Liver (tissue), 9 donors: ENCODE data around the gene GABRA5. TPM values are rescaled to one million over a fixed set of nuclear protein-coding genes. Genes with fewer than 3 reads are reported as not detected.

Experiments
- DNase-seq: peaks from one replicate; pipeline ENCODE4 v3.0.0-alpha.2; 2017; ENCODE audit warnings: low spot score
- H3K27ac ChIP-seq, 2 donors: one replicate each; pipeline ENCODE4 v1.7.0; 2013; ENCODE audit warnings: inconsistent platforms in 2 of 2, low read length in 2 of 2, control low read depth in 1 of 2, low read depth in 1 of 2, mild to moderate bottlenecking in 1 of 2
- H3K27me3 ChIP-seq, 4 donors: one replicate each; pipeline versions ENCODE4 v1.6.1 to v1.7.0; 2013; ENCODE audit warnings: low read length in 3 of 4, inconsistent platforms in 1 of 4, mild to moderate bottlenecking in 1 of 4, moderate library complexity in 1 of 4; ENCODE audit not compliant: control insufficient read depth in 4 of 4, insufficient read depth in 4 of 4
- H3K36me3 ChIP-seq, 4 donors: one replicate each; pipeline versions ENCODE4 v1.6.1 to v1.7.0; 2013; ENCODE audit warnings: low read length in 3 of 4, mild to moderate bottlenecking in 3 of 4, low read depth in 1 of 4, moderate library complexity in 1 of 4; ENCODE audit not compliant: control insufficient read depth in 4 of 4, insufficient read depth in 3 of 4
- H3K4me1 ChIP-seq, 4 donors: one replicate each; pipeline versions ENCODE4 v1.6.1 to v1.7.0; 2013; ENCODE audit warnings: low read length in 3 of 4, mild to moderate bottlenecking in 3 of 4, moderate library complexity in 1 of 4; ENCODE audit not compliant: control insufficient read depth in 4 of 4, insufficient read depth in 4 of 4
- H3K4me3 ChIP-seq, 3 donors: one replicate each; pipeline versions ENCODE4 v1.6.1 to v1.7.0; 2013; ENCODE audit warnings: low read length in 3 of 3, control low read depth in 1 of 3, low read depth in 1 of 3, mild to moderate bottlenecking in 1 of 3
- H3K9ac ChIP-seq, 2 donors: one replicate each; pipeline ENCODE4 v1.7.0; 2013; ENCODE audit warnings: low read length in 2 of 2, mild to moderate bottlenecking in 2 of 2, moderate library complexity in 2 of 2, control low read depth in 1 of 2, low read depth in 1 of 2
- H3K9me3 ChIP-seq, 4 donors: one replicate each; pipeline versions ENCODE4 v1.6.1 to v1.7.0; 2013; ENCODE audit warnings: low read length in 3 of 4; ENCODE audit not compliant: control insufficient read depth in 4 of 4
- EGR1 ChIP-seq, 2 donors: IDR thresholded peaks; 2 replicates each; pipeline ENCODE4 v1.6.1; 2016 to 2018; ENCODE audit warnings: antibody characterized with exemption in 2 of 2, low read depth in 2 of 2
- FOXA2 ChIP-seq: IDR thresholded peaks from 2 replicates; pipeline ENCODE4 v1.6.1; 2016; ENCODE audit warnings: antibody characterized with exemption
- GABPA ChIP-seq, 2 donors: IDR thresholded peaks in 1 of 2; conservative IDR thresholded peaks in 1 of 2; 2 replicates each; pipeline ENCODE4 v1.6.1; 2016; ENCODE audit warnings: antibody characterized with exemption in 2 of 2, mild to moderate bottlenecking in 1 of 2, moderate library complexity in 1 of 2
- HNF4A ChIP-seq, 2 donors: conservative IDR thresholded peaks; 2 replicates each; pipeline ENCODE4 v1.6.1; 2016; ENCODE audit warnings: antibody characterized with exemption in 2 of 2, mild to moderate bottlenecking in 2 of 2
- HNF4G ChIP-seq: IDR thresholded peaks from 2 replicates; pipeline ENCODE4 v1.6.1; 2016; ENCODE audit warnings: antibody characterized with exemption
- JUND ChIP-seq, 2 donors: IDR thresholded peaks; 2 replicates each; pipeline ENCODE4 v1.6.1; 2016; ENCODE audit warnings: antibody characterized with exemption in 2 of 2
- NR2F2 ChIP-seq: IDR thresholded peaks from 2 replicates; pipeline ENCODE4 v1.6.1; 2016; ENCODE audit warnings: antibody characterized with exemption
- RAD21 ChIP-seq, 2 donors: IDR thresholded peaks; 2 replicates each; pipeline ENCODE4 v1.6.1; 2016; ENCODE audit warnings: antibody characterized with exemption in 2 of 2, mild to moderate bottlenecking in 2 of 2
- RXRA ChIP-seq, 2 donors: IDR thresholded peaks; 2 replicates each; pipeline ENCODE4 v1.6.1; 2017 to 2018; ENCODE audit warnings: antibody characterized with exemption in 2 of 2, mild to moderate bottlenecking in 1 of 2
- TAF1 ChIP-seq: conservative IDR thresholded peaks from 2 replicates; pipeline ENCODE4 v1.6.1; 2016; ENCODE audit warnings: antibody characterized with exemption, mild to moderate bottlenecking
- YY1 ChIP-seq: IDR thresholded peaks from 2 replicates; pipeline ENCODE4 v1.6.1; 2016; ENCODE audit warnings: antibody characterized with exemption, mild to moderate bottlenecking
- WGBS: extraction: QIAGEN DNeasy Blood & Tissue Kit; methylation state at CpG from one replicate; pipeline ENCODE4 v1.1.7; 2013; 5-methylcytosine and 5-hydroxymethylcytosine counted together
- polyA plus RNA-seq, 2 donors: library from polyadenylated mRNA; stranded (reverse) in 1 of 2; unstranded in 1 of 2; fragments of 200-250 nt in 1 of 2; fragments of >200 nt in 1 of 2; fragmentation: Nextera tagmentation in 1 of 2; extraction: Ambion mirVana in 1 of 2; gene quantifications; one replicate each; pipeline versions ENCODE4 v1.2.1 to v1.2.3, GENCODE V29; 2013 to 2015
- total RNA-seq, 2 donors: library from RNA; depleted of rRNA; stranded (reverse); fragments of >200 nt; gene quantifications; one replicate each; pipeline ENCODE4 v1.2.3, GENCODE V29; 2014
- TF ChIP-seq, protein P1 (sequence below): IDR thresholded peaks from 2 replicates; pipeline ENCODE4 v1.6.1; 2016; ENCODE audit warnings: antibody characterized with exemption
- TF ChIP-seq, protein P2 (sequence below): IDR thresholded peaks from 2 replicates; pipeline ENCODE4 v1.6.1; 2016; ENCODE audit warnings: antibody characterized with exemption
- TF ChIP-seq, protein P3 (sequence below): IDR thresholded peaks from 2 replicates; pipeline ENCODE4 v1.6.1; 2016; ENCODE audit warnings: antibody characterized with exemption
- TF ChIP-seq, protein P4 (sequence below): IDR thresholded peaks from 2 replicates; pipeline ENCODE4 v1.6.1; 2016; ENCODE audit warnings: antibody characterized with exemption, mild to moderate bottlenecking
- TF ChIP-seq, protein P5 (sequence below): fragments of 150-350 bp; IDR thresholded peaks from 2 replicates; pipeline ENCODE4 v1.5.1; 2017; ENCODE audit warnings: improper control_type of control experiment, low read depth, low read length; ENCODE audit not compliant: missing input control
- donor health status: healthy.
- donor health status: healthy.
- donor health status: healthy.
- donor health status: healthy.
- donor health status: healthy.

The GABRA5 gene
- total and polyA plus RNA-seq, 4 donors, result not detected

DNA sequence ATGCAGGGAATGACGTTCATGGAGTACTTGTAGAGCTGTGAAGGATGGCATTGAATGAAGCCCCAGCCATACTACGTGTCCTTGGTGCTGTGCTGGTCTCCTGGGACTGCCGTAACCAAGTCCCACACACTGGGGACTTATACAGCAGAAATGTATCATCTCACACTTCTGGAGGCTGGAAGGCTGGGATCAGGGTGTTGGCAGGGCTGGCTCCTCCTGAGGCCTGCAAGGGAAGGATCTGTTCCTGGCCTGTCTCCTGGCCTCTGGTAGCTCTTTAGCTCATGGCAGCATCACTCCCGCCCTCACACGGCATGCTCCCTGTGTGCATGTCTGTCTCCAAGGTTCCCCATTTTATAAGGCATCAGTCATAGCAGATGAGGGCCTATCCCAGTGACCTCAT, 74.6 kb downstream of the GABRA5 start:
- DNase-seq, result no peak
- H3K9ac ChIP-seq, result no peak overlapping the region
- peaks cover 0 to 3% (median 0%) of the 10 kb centered on the region in 4 donors for H3K27me3 ChIP-seq
- WGBS, result 81% methylated on average over 5 of the region's 5 CpGs
- no peak overlapping the region for H3K27ac ChIP-seq
- H3K4me3 ChIP-seq, result no peak overlapping the region
- no peaks in the 10 kb centered on the region for H3K9me3 ChIP-seq
- H3K36me3 ChIP-seq, result no peaks in the 10 kb centered on the region
- TF ChIP-seq HNF4G (no peak), TAF1 (no peak), GABPA (IDR thresholded peaks at IDR 0.05 in 1 of 2, conservative IDR thresholded peaks at IDR 0.05 in 1 of 2) (no peak), NR2F2 (no peak), RXRA (IDR thresholded peaks at IDR 0.05) (no peak), JUND (IDR thresholded peaks at IDR 0.05) (no peak)
- TF ChIP-seq, protein P1, sequence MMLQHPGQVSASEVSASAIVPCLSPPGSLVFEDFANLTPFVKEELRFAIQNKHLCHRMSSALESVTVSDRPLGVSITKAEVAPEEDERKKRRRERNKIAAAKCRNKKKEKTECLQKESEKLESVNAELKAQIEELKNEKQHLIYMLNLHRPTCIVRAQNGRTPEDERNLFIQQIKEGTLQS, result no peak
- H3K4me1 ChIP-seq, result no peaks in the 10 kb centered on the region

DNA sequence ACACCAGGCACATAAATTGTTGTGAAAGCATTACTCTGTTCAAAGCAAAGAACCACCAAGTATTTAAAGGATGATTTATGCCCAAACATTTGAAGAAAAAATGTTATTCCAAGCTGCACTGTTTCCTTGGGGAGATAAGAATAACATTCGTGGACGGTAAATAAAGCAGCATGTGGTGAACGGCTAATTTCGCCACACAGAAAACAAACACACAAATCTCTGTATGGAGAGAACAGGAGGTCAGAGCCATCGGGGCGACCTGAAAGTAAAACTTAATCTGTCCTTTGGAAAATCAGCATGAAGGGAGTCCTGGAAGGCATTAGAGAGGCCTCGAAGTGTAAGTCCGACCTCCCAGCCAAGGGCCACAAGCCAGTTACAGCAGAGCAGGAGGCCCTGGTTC, 77.0 kb downstream of the GABRA5 start:
- Histone ChIP-seq H3K27ac (no peak overlapping the region), H3K36me3 (no peaks in the 10 kb centered on the region), H3K27me3 (peaks cover 0 to 3% (median 0%) of the 10 kb centered on the region in 4 donors), H3K9ac (no peak overlapping the region), H3K4me3 (no peak overlapping the region), H3K9me3 (no peaks in the 10 kb centered on the region), H3K4me1 (no peaks in the 10 kb centered on the region)
- TF ChIP-seq YY1 (no peak), HNF4A (conservative IDR thresholded peaks at IDR 0.05) (no peak), NR2F2 (no peak), RAD21 (IDR thresholded peaks at IDR 0.05) (no peak), TAF1 (no peak)
- TF ChIP-seq, protein P2, sequence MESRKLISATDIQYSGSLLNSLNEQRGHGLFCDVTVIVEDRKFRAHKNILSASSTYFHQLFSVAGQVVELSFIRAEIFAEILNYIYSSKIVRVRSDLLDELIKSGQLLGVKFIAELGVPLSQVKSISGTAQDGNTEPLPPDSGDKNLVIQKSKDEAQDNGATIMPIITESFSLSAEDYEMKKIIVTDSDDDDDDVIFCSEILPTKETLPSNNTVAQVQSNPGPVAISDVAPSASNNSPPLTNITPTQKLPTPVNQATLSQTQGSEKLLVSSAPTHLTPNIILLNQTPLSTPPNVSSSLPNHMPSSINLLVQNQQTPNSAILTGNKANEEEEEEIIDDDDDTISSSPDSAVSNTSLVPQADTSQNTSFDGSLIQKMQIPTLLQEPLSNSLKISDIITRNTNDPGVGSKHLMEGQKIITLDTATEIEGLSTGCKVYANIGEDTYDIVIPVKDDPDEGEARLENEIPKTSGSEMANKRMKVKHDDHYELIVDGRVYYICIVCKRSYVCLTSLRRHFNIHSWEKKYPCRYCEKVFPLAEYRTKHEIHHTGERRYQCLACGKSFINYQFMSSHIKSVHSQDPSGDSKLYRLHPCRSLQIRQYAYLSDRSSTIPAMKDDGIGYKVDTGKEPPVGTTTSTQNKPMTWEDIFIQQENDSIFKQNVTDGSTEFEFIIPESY, result no peak
- TF ChIP-seq, protein P3, sequence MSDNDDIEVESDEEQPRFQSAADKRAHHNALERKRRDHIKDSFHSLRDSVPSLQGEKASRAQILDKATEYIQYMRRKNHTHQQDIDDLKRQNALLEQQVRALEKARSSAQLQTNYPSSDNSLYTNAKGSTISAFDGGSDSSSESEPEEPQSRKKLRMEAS, result no peak
- 43% methylated on average over 8 of the region's 8 CpGs for WGBS
- no peak for DNase-seq

DNA sequence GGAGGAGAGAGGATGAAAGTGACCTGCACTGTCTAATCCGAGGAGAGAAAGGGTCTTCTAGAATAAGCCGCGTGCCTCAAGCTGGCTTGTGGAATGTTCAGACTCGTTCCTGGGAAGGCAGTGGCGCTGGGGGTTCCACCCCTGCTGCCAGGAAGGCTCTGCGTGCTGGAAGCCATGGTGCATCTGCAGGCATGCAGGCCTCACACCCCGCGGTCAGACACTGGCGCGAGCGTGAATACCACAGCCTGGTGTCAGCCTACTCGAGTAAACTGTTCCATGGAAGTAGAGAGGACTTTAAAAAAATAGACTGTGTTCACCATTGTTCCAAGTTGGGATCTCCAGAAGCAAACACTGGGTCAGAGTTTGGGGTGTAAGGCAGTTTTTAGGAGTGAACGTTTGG, 78.2 kb downstream of the GABRA5 start:
- H3K36me3 ChIP-seq, result no peaks in the 10 kb centered on the region
- no peak overlapping the region for H3K27ac ChIP-seq
- no peak overlapping the region for H3K9ac ChIP-seq
- no peaks in the 10 kb centered on the region for H3K9me3 ChIP-seq
- DNase-seq, result no peak
- TF ChIP-seq FOXA2 (no peak), RAD21 (IDR thresholded peaks at IDR 0.05) (no peak), HNF4A (conservative IDR thresholded peaks at IDR 0.05) (no peak), RXRA (IDR thresholded peaks at IDR 0.05) (no peak), GABPA (IDR thresholded peaks at IDR 0.05 in 1 of 2, conservative IDR thresholded peaks at IDR 0.05 in 1 of 2) (no peak), TAF1 (no peak), YY1 (no peak), JUND (IDR thresholded peaks at IDR 0.05) (no peak), HNF4G (no peak), EGR1 (IDR thresholded peaks at IDR 0.05; ENCODE audit: low read depth in 2 of 2) (no peak)
- TF ChIP-seq, protein P3, result no peak
- TF ChIP-seq, protein P4, sequence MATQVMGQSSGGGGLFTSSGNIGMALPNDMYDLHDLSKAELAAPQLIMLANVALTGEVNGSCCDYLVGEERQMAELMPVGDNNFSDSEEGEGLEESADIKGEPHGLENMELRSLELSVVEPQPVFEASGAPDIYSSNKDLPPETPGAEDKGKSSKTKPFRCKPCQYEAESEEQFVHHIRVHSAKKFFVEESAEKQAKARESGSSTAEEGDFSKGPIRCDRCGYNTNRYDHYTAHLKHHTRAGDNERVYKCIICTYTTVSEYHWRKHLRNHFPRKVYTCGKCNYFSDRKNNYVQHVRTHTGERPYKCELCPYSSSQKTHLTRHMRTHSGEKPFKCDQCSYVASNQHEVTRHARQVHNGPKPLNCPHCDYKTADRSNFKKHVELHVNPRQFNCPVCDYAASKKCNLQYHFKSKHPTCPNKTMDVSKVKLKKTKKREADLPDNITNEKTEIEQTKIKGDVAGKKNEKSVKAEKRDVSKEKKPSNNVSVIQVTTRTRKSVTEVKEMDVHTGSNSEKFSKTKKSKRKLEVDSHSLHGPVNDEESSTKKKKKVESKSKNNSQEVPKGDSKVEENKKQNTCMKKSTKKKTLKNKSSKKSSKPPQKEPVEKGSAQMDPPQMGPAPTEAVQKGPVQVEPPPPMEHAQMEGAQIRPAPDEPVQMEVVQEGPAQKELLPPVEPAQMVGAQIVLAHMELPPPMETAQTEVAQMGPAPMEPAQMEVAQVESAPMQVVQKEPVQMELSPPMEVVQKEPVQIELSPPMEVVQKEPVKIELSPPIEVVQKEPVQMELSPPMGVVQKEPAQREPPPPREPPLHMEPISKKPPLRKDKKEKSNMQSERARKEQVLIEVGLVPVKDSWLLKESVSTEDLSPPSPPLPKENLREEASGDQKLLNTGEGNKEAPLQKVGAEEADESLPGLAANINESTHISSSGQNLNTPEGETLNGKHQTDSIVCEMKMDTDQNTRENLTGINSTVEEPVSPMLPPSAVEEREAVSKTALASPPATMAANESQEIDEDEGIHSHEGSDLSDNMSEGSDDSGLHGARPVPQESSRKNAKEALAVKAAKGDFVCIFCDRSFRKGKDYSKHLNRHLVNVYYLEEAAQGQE, result no peak
- TF ChIP-seq, protein P5, sequence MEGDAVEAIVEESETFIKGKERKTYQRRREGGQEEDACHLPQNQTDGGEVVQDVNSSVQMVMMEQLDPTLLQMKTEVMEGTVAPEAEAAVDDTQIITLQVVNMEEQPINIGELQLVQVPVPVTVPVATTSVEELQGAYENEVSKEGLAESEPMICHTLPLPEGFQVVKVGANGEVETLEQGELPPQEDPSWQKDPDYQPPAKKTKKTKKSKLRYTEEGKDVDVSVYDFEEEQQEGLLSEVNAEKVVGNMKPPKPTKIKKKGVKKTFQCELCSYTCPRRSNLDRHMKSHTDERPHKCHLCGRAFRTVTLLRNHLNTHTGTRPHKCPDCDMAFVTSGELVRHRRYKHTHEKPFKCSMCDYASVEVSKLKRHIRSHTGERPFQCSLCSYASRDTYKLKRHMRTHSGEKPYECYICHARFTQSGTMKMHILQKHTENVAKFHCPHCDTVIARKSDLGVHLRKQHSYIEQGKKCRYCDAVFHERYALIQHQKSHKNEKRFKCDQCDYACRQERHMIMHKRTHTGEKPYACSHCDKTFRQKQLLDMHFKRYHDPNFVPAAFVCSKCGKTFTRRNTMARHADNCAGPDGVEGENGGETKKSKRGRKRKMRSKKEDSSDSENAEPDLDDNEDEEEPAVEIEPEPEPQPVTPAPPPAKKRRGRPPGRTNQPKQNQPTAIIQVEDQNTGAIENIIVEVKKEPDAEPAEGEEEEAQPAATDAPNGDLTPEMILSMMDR, result no peak
- TF ChIP-seq, protein P2, result no peak
- peaks cover 0 to 3% (median 0%) of the 10 kb centered on the region in 4 donors for H3K27me3 ChIP-seq
- WGBS, result 77% methylated on average over 13 of the region's 13 CpGs
- H3K4me3 ChIP-seq, result no peak overlapping the region
- H3K4me1 ChIP-seq, result no peaks in the 10 kb centered on the region
